ENCODE measurements around the gene MSLN. TPM values are rescaled to one million over a fixed set of nuclear protein-coding genes. Genes with fewer than 3 reads are reported as not detected.
"Not testable (repeated sequence)": the region's sequence is repeated elsewhere in the genome, so short reads cannot be mapped to it uniquely, and the experiment has no call there.

Gene MSLN
- polyA plus RNA-seq, 1 of the 3 experiments (the other 2 are of a cell fraction): 0.02 TPM

GRCh38 chr16:775236-775796 lies 14.8 kb downstream of the MSLN start:
- Histone ChIP-seq H3K4me3 (ENCODE audit: low read depth in 2 of 2, low read length in 1 of 2) (no peak overlapping the region), H3K9me3 (no peaks in the 10 kb centered on the region), H3K79me2 (ENCODE audit: insufficient read depth) (no peaks in the 10 kb centered on the region), H3F3A (replicated peaks; ENCODE audit: insufficient read depth) (no peaks in the 10 kb centered on the region), H3K27ac (ENCODE audit: low read depth in 2 of 2, low read length in 1 of 2) (no peak overlapping the region), H3K4me1 (ENCODE audit: control insufficient read depth in 1 of 2, insufficient read depth in 2 of 2, low read depth in 1 of 2, low read length in 1 of 2) (no peaks in the 10 kb centered on the region), H2AFZ (ENCODE audit: low read depth) (no peak overlapping the region), H3K4me2 (no peak overlapping the region), H3K9me2 (no peaks in the 10 kb centered on the region), H3K9ac (no peak overlapping the region), H3K36me3 (replicated peaks in 1 of 2; ENCODE audit: control insufficient read depth in 1 of 2, insufficient read depth in 2 of 2, low read length in 1 of 2) (no peaks in the 10 kb centered on the region), H3K27me3 (ENCODE audit: insufficient read depth) (no peaks in the 10 kb centered on the region), H4K20me1 (ENCODE audit: insufficient read depth) (no peaks in the 10 kb centered on the region)
- ChIA-PET CTCF (interaction anchor here (1.2 kb wide), 1 partner anchor 11 kb away, joined by 3 read pairs; no protein-coding TSS in a partner anchor), POLR2A (interaction anchor here (0.6 kb wide), 1 partner anchor 102 kb away, joined by 3 read pairs; no protein-coding TSS in a partner anchor)
- WGBS (ENCODE audit: low lambda C conversion rate): 89% methylated on average over 13 of the region's 36 CpGs
- no peak for DNase-seq
- TF ChIP-seq NRF1 (IDR thresholded peaks at IDR 0.05; ENCODE audit: low read depth, low read length) (no peak), YY1 (IDR thresholded peaks at IDR 0.05; ENCODE audit: low read depth) (no peak), FOXM1 (IDR thresholded peaks at IDR 0.05; ENCODE audit: low read depth) (no peak), EZH2phosphoT487 (IDR thresholded peaks at IDR 0.05; ENCODE audit: borderline replicate concordance, low read depth) (no peak), EP300 (IDR thresholded peaks at IDR 0.05; ENCODE audit: borderline replicate concordance in 1 of 2, low read depth in 1 of 2, low read length in 1 of 2) (no peak), CHD2 (IDR thresholded peaks at IDR 0.05; ENCODE audit: low read length, partially characterized antibody) (no peak), USF1 (IDR thresholded peaks at IDR 0.05; ENCODE audit: borderline replicate concordance, low read depth) (no peak), JUND (IDR thresholded peaks at IDR 0.05) (no peak), MAX (IDR thresholded peaks at IDR 0.05; ENCODE audit: low read depth) (no peak), RAD21 (IDR thresholded peaks at IDR 0.05; ENCODE audit: low read length) (no peak), TAF1 (IDR thresholded peaks at IDR 0.05; ENCODE audit: borderline replicate concordance, low read depth, low read length) (no peak)

- ChIA-PET CTCF (interaction anchor here (1.1 to 1.6 kb wide), 3 partner anchors 9 to 35 kb away, joined by 3 to 8 read pairs (median 3); partner anchors contain the start of genes CIAO3 and MSLN), POLR2A (interaction anchor here (1.1 kb wide), 1 partner anchor 56 kb away, joined by 3 read pairs; no protein-coding TSS in a partner anchor)
- H3F3A ChIP-seq (replicated peaks; ENCODE audit: insufficient read depth); H3K4me3 ChIP-seq (ENCODE audit: low read depth in 2 of 2, low read length in 1 of 2); DNase-seq; H3K79me2 ChIP-seq (ENCODE audit: insufficient read depth); H2AFZ ChIP-seq (ENCODE audit: low read depth); H3K9me2 ChIP-seq; H3K27me3 ChIP-seq (ENCODE audit: insufficient read depth); H3K4me2 ChIP-seq; H3K4me1 ChIP-seq (ENCODE audit: control insufficient read depth in 1 of 2, insufficient read depth in 2 of 2, low read depth in 1 of 2, low read length in 1 of 2); H3K9ac ChIP-seq; H4K20me1 ChIP-seq (ENCODE audit: insufficient read depth); H3K27ac ChIP-seq (ENCODE audit: low read depth in 2 of 2, low read length in 1 of 2); H3K36me3 ChIP-seq (replicated peaks in 1 of 2; ENCODE audit: control insufficient read depth in 1 of 2, insufficient read depth in 2 of 2, low read length in 1 of 2); H3K9me3 ChIP-seq: not testable (repeated sequence)
- 86% methylated on average over 8 of the region's 10 CpGs for WGBS (ENCODE audit: low lambda C conversion rate)
Observed at GRCh38 chr16:776298-776697, 15.8 kb downstream of the MSLN start.
